Measurements from ENCODE around the gene ZNF217.

- TF ChIP-seq CTCF (IDR thresholded peaks at IDR 0.05): no peak
- TF ChIP-seq EZH2 (IDR thresholded peaks at IDR 0.05): no peak
- no peak for TF ChIP-seq EZH2phosphoT487 (IDR thresholded peaks at IDR 0.05)
These were observed 26.2 kb downstream of the ZNF217 start for GRCh38 chr20:53567379-53567917.

Data from neural progenitor cell (in vitro differentiated cells).